Measurements from ENCODE around the gene BCL11B.

GRCh38 chr14:99181241-99181640, 90.8 kb downstream of the BCL11B start:
- TF ChIP-seq ZBED1 (IDR thresholded peaks at IDR 0.05) (no peak), ZNF146 (CRISPR knock-in tag; IDR thresholded peaks at IDR 0.05; ENCODE audit: unreplicated experiment) (no peak), POLR2AphosphoS5 (IDR thresholded peaks at IDR 0.05; ENCODE audit: control insufficient read depth, insufficient read depth, low read depth, low read length) (no peak), MYNN (IDR thresholded peaks at IDR 0.05) (no peak), MYNN (CRISPR knock-in tag; IDR thresholded peaks at IDR 0.05) (no peak), ZNF830 (CRISPR knock-in tag; IDR thresholded peaks at IDR 0.05) (no peak), PCBP2 (IDR thresholded peaks at IDR 0.05; ENCODE audit: low read depth, low read length, poor library complexity, severe bottlenecking) (no peak), HLTF (IDR thresholded peaks at IDR 0.05) (no peak), CTCF (IDR thresholded peaks at IDR 0.05 in 2 of 3, conservative IDR thresholded peaks at IDR 0.05 in 1 of 3; ENCODE audit: insufficient read depth in 2 of 3, low read depth in 1 of 3, low read length in 3 of 3) (no peak), RBM22 (IDR thresholded peaks at IDR 0.05; ENCODE audit: low read depth, low read length, poor library complexity, severe bottlenecking) (no peak), EP300 (IDR thresholded peaks at IDR 0.05; ENCODE audit: low read length) (no peak), KLF1 (tag; IDR thresholded peaks at IDR 0.05) (no peak), KAT8 (IDR thresholded peaks at IDR 0.05; ENCODE audit: low read depth) (no peak), ELK1 (CRISPR knock-in tag; IDR thresholded peaks at IDR 0.05) (no peak)
